ENCODE results near the gene PKIG.
A peak's percentile ranks its signal among the peaks of the same experiment; 100 is the strongest.

The PKIG gene

DNA sequence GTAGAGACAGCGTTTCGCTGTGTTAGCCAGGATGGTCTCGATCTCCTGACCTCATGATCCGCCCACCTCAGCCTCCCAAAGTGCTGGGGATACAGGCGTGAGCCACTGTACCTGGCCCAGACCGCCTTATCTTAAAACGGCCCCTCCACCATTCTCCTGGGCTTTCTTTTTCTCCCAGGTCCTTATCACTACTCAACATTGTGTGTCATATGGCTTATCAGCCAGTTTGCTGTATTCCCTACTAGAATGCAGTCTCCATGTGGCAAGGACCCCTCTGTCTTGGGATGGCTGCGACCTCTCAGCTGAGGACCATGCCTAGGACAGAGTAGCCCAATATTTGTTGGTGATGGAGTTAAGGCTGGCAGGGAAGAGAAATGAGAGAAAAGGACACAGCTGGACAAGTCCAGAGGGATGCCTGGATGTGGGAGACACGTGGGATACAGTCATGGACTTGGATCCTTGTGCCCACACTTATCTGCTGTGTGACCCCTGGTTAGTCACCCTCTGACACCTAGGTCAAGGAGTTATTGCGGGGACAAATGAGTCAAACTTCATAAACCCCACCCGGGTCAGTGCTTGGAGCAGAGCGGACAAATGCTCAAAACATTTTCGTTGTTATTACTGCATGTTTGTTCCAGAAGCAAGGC is 45.1 kb downstream of the PKIG start:
- H3K4me1 ChIP-seq (ENCODE audit: control insufficient read depth, insufficient read depth, low read length), result peaks cover 4% of the 10 kb centered on the region
- H3K9me3 ChIP-seq (ENCODE audit: control insufficient read depth in 2 of 2, low read length in 2 of 2), result peaks cover 0 to 4% of the 10 kb centered on the region in 2 donors
- H3K27me3 ChIP-seq (ENCODE audit: control insufficient read depth in 1 of 2, insufficient read depth in 2 of 2, low read length in 2 of 2), result no peaks in the 10 kb centered on the region
- H3K36me3 ChIP-seq (ENCODE audit: control insufficient read depth in 2 of 2, insufficient read depth in 2 of 2, low read length in 2 of 2), result peaks cover 0 to under 1% of the 10 kb centered on the region in 2 donors
- no peak overlapping the region for H3K9ac ChIP-seq (ENCODE audit: low read length in 2 of 2)
- no peak overlapping the region for H3K4me3 ChIP-seq (ENCODE audit: low read length in 2 of 2)
- no peak overlapping the region for H3K27ac ChIP-seq (ENCODE audit: low read length)

DNA sequence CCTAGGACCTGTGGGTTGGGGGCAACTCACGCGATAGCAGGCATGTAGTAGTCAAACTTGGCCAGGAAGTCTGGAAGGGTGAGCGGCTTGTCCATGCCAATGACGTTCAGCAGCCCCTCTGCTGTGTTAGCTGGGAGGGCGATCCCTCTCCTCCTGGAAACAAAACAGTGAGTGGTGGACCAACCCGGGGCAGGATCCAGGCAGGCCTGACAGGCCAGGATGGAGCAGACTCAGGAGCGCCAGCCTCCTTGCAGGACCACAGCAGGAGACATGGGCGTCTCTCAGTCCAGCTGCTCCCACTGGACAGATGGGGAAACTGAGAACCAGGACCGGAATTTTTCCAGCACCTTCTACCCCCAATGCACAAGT is 46.6 kb downstream of the PKIG start:
- no peaks in the 10 kb centered on the region for H3K9me3 ChIP-seq (ENCODE audit: control insufficient read depth in 2 of 2, low read length in 2 of 2)
- no peak overlapping the region for H3K27ac ChIP-seq (ENCODE audit: low read length)
- no peak overlapping the region for H3K9ac ChIP-seq (ENCODE audit: low read length in 2 of 2)
- no peak overlapping the region for H3K4me3 ChIP-seq (ENCODE audit: low read length in 2 of 2)
- peaks cover 11% of the 10 kb centered on the region for H3K4me1 ChIP-seq (ENCODE audit: control insufficient read depth, insufficient read depth, low read length)
- H3K27me3 ChIP-seq (ENCODE audit: control insufficient read depth in 1 of 2, insufficient read depth in 2 of 2, low read length in 2 of 2), result no peaks in the 10 kb centered on the region
- no peaks in the 10 kb centered on the region for H3K36me3 ChIP-seq (ENCODE audit: control insufficient read depth in 2 of 2, insufficient read depth in 2 of 2, low read length in 2 of 2)

DNA sequence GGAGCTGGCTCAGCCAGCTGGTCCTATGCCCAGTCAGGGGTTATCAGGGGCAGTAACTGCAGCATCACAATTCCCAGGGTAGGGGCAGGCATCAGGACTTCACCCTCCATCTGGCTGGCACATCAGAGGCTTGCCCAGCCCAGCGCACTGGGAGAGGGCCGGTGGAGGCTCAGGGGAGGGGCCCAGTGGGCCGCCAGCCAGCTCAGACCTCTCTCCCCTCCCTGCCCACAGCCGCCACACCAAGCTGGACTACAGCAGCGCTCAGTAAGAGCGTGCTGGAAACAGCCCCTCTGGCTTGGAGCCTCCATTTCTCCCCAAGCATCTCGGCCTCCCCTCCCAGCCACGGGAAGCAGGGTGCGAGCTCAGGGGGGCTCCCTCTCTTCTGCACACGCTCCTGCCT is 47.2 kb downstream of the PKIG start:
- Histone ChIP-seq H3K36me3 (ENCODE audit: control insufficient read depth in 2 of 2, insufficient read depth in 2 of 2, low read length in 2 of 2) (no peaks in the 10 kb centered on the region), H3K27me3 (ENCODE audit: control insufficient read depth in 1 of 2, insufficient read depth in 2 of 2, low read length in 2 of 2) (no peaks in the 10 kb centered on the region), H3K4me3 (ENCODE audit: low read length in 2 of 2) (no peak overlapping the region), H3K9ac (ENCODE audit: low read length in 2 of 2) (no peak overlapping the region), H3K27ac (ENCODE audit: low read length) (no peak overlapping the region), H3K4me1 (ENCODE audit: control insufficient read depth, insufficient read depth, low read length) (peaks cover 16% of the 10 kb centered on the region), H3K9me3 (ENCODE audit: control insufficient read depth in 2 of 2, low read length in 2 of 2) (no peaks in the 10 kb centered on the region)

GRCh38 chr20:44630297-44630696 is 47.9 kb downstream of the PKIG start:
- no peak overlapping the region for H3K4me3 ChIP-seq (ENCODE audit: low read length in 2 of 2)
- H3K27me3 ChIP-seq (ENCODE audit: control insufficient read depth in 1 of 2, insufficient read depth in 2 of 2, low read length in 2 of 2), result no peaks in the 10 kb centered on the region
- no peaks in the 10 kb centered on the region for H3K9me3 ChIP-seq (ENCODE audit: control insufficient read depth in 2 of 2, low read length in 2 of 2)
- no peak overlapping the region for H3K9ac ChIP-seq (ENCODE audit: low read length in 2 of 2)
- H3K27ac ChIP-seq (ENCODE audit: low read length), result no peak overlapping the region
- H3K36me3 ChIP-seq (ENCODE audit: control insufficient read depth in 2 of 2, insufficient read depth in 2 of 2, low read length in 2 of 2), result no peaks in the 10 kb centered on the region
- peaks cover 16% of the 10 kb centered on the region for H3K4me1 ChIP-seq (ENCODE audit: control insufficient read depth, insufficient read depth, low read length)

DNA sequence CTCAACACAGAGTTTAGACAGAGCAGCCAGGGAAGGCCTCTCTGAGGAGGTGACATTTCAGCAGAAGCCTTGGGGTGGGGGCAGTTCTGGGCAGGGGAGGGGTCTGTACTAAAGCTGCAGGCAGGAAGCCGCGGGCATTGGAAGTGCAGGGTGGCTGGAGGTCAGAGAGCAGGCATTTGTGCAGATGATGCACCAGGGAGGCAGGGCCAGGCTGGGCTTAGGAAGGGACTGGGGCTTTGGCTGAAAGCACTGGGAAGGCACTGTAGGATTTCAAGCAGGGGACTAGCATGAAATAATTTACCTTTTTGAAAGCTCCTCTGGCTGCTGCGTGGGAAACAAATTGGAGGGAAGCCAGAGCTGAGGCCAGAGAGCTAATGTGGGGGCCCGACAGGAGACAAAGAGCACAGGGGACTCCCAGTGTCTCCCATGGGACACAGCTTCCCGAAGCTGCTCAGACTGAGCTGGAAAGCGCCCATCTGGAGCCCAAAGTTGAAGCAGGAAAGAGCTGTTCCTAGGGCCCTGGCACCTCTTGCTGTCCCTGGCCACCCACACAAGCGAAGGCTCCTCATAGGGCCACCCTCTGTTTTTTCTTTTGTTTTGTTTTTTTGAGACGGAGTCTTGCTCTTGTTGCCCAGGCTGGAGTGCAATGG is 49.8 kb downstream of the PKIG start:
- Histone ChIP-seq H3K4me3 (ENCODE audit: low read length in 2 of 2) (no peak overlapping the region), H3K4me1 (ENCODE audit: control insufficient read depth, insufficient read depth, low read length) (peaks cover 16% of the 10 kb centered on the region), H3K27ac (ENCODE audit: low read length) (no peak overlapping the region), H3K36me3 (ENCODE audit: control insufficient read depth in 2 of 2, insufficient read depth in 2 of 2, low read length in 2 of 2) (no peaks in the 10 kb centered on the region), H3K27me3 (ENCODE audit: control insufficient read depth in 1 of 2, insufficient read depth in 2 of 2, low read length in 2 of 2) (no peaks in the 10 kb centered on the region), H3K9ac (ENCODE audit: low read length in 2 of 2) (no peak overlapping the region), H3K9me3 (ENCODE audit: control insufficient read depth in 2 of 2, low read length in 2 of 2) (no peaks in the 10 kb centered on the region)

DNA sequence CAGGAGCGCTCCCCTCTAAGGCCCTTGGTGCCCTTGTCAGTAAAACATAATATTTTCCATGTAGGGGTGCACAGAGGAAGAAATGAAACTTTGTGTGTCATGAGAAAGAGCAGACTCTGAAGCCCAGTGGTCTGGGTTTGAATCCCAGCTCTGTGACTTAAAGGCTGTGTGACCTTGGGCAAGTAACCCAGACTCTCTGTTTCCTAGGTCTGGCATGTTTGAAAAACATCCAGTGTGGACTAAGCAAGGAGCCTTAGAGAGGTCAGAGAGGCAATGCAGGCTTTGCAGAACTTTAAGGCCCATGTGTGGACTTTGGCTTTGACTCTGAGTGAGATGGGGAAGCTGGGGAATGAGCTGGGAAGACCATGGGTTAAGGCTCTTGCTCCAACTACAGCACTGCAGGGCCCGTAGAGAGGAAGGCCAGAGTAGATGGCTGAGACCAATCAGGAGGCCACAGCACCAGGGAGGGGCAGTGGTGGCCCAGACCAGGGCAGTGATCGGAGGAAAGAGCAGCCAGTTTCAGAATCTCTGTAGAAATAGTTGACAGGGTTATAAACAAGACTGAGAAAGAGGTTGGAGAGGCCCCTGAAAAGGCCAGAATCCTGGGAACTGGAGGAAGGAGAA is 50.9 kb downstream of the PKIG start:
- Histone ChIP-seq H3K36me3 (ENCODE audit: control insufficient read depth in 2 of 2, insufficient read depth in 2 of 2, low read length in 2 of 2) (no peaks in the 10 kb centered on the region), H3K4me1 (ENCODE audit: control insufficient read depth, insufficient read depth, low read length) (peaks cover 16% of the 10 kb centered on the region), H3K9ac (ENCODE audit: low read length in 2 of 2) (no peak overlapping the region), H3K9me3 (ENCODE audit: control insufficient read depth in 2 of 2, low read length in 2 of 2) (no peaks in the 10 kb centered on the region), H3K27ac (ENCODE audit: low read length) (no peak overlapping the region), H3K27me3 (ENCODE audit: control insufficient read depth in 1 of 2, insufficient read depth in 2 of 2, low read length in 2 of 2) (no peaks in the 10 kb centered on the region), H3K4me3 (ENCODE audit: low read length in 2 of 2) (no peak overlapping the region)

GRCh38 chr20:44633872-44634600 is 51.7 kb downstream of the PKIG start:
- Histone ChIP-seq H3K9ac (ENCODE audit: low read length in 2 of 2) (no peak overlapping the region), H3K36me3 (ENCODE audit: control insufficient read depth in 2 of 2, insufficient read depth in 2 of 2, low read length in 2 of 2) (no peaks in the 10 kb centered on the region), H3K4me3 (ENCODE audit: low read length in 2 of 2) (no peak overlapping the region), H3K27ac (ENCODE audit: low read length) (peak overlapping the region; percentile 31), H3K4me1 (ENCODE audit: control insufficient read depth, insufficient read depth, low read length) (peaks cover 16% of the 10 kb centered on the region), H3K27me3 (ENCODE audit: control insufficient read depth in 1 of 2, insufficient read depth in 2 of 2, low read length in 2 of 2) (no peaks in the 10 kb centered on the region), H3K9me3 (ENCODE audit: control insufficient read depth in 2 of 2, low read length in 2 of 2) (no peaks in the 10 kb centered on the region)

DNA sequence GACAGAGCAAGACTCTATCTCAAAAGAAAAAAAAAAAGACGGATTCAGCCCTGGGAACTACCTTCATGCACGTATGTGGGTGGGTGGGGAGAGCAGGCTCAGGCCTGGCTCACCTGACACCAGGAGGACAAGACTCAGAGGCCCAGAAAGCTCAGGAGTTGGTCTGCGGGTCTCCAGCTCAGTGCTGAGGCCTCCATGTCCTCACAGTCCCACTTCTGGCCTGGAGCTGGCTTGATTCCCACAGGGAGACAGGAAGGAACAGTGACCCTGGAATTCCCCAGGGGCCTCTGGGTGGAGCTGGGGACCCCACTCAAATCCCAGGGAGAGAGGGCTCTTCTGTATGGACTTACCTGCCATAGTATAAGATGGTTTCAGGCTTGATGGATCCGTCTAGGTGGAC is 53.5 kb downstream of the PKIG start:
- H3K27ac ChIP-seq (ENCODE audit: low read length), result no peak overlapping the region
- no peaks in the 10 kb centered on the region for H3K27me3 ChIP-seq (ENCODE audit: control insufficient read depth in 1 of 2, insufficient read depth in 2 of 2, low read length in 2 of 2)
- no peaks in the 10 kb centered on the region for H3K36me3 ChIP-seq (ENCODE audit: control insufficient read depth in 2 of 2, insufficient read depth in 2 of 2, low read length in 2 of 2)
- no peak overlapping the region for H3K4me3 ChIP-seq (ENCODE audit: low read length in 2 of 2)
- peaks cover 0 to 2% of the 10 kb centered on the region in 2 donors for H3K9me3 ChIP-seq (ENCODE audit: control insufficient read depth in 2 of 2, low read length in 2 of 2)
- peaks cover 16% of the 10 kb centered on the region for H3K4me1 ChIP-seq (ENCODE audit: control insufficient read depth, insufficient read depth, low read length)
- no peak overlapping the region for H3K9ac ChIP-seq (ENCODE audit: low read length in 2 of 2)

GRCh38 chr20:44637042-44637441 is 54.7 kb downstream of the PKIG start:
- H3K4me3 ChIP-seq (ENCODE audit: low read length in 2 of 2), result no peak overlapping the region
- H3K36me3 ChIP-seq (ENCODE audit: control insufficient read depth in 2 of 2, insufficient read depth in 2 of 2, low read length in 2 of 2), result no peaks in the 10 kb centered on the region
- no peak overlapping the region for H3K9ac ChIP-seq (ENCODE audit: low read length in 2 of 2)
- no peaks in the 10 kb centered on the region for H3K27me3 ChIP-seq (ENCODE audit: control insufficient read depth in 1 of 2, insufficient read depth in 2 of 2, low read length in 2 of 2)
- H3K9me3 ChIP-seq (ENCODE audit: control insufficient read depth in 2 of 2, low read length in 2 of 2), result peaks cover 0 to 3% of the 10 kb centered on the region in 2 donors
- peaks cover 19% of the 10 kb centered on the region for H3K4me1 ChIP-seq (ENCODE audit: control insufficient read depth, insufficient read depth, low read length)
- no peak overlapping the region for H3K27ac ChIP-seq (ENCODE audit: low read length)

DNA sequence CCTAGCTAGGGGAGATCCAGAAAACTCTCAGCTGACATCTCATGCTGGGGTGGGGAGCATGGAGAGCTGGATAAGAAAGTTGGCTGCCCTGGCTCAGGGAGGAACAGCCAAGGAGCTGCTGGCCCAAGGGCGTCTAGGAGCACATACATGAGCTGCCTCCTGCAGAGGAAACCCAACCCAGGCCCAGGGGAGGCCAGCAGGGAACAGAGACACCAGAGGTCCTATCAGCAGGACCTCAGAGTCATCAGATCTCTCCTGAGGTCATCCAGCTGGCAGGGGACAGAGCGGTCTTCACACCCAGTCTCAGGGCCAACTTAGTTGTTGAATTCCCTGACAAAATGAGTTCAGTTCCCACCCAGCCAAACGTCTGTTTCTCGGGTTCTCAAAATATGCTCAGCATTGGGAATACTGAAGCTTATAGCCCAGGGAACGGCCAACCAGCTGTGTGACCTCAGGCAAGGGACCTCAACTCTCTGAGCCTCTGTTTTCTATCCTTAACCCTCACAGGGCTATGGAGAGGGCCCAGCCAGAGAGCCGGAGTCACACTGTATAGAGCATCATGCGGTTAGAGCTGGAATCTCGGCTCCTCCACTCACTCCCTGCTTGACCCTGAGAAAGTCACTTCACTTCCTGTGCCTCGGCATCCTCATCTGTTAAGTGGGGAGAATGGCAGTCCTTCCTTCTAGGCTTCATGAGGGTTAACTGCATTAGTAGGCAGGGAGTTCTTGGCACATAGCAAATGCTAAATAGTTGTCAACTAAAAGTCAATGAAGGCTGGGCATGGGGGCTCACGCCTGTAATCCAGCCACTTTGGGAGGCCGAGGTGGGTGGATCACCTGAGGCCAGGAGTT is 55.4 kb downstream of the PKIG start:
- Histone ChIP-seq H3K27ac (ENCODE audit: low read length) (no peak overlapping the region), H3K36me3 (ENCODE audit: control insufficient read depth in 2 of 2, insufficient read depth in 2 of 2, low read length in 2 of 2) (no peaks in the 10 kb centered on the region), H3K4me1 (ENCODE audit: control insufficient read depth, insufficient read depth, low read length) (peaks cover 22% of the 10 kb centered on the region), H3K9ac (ENCODE audit: low read length in 2 of 2) (no peak overlapping the region), H3K4me3 (ENCODE audit: low read length in 2 of 2) (no peak overlapping the region), H3K9me3 (ENCODE audit: control insufficient read depth in 2 of 2, low read length in 2 of 2) (peaks cover 0 to 3% of the 10 kb centered on the region in 2 donors), H3K27me3 (ENCODE audit: control insufficient read depth in 1 of 2, insufficient read depth in 2 of 2, low read length in 2 of 2) (no peaks in the 10 kb centered on the region)
